Endodermal cell (in vitro differentiated cells): ENCODE results near the gene FAM78A. TPM values are rescaled to one million over a fixed set of nuclear protein-coding genes. Genes with fewer than 3 reads are reported as not detected.
A peak's percentile ranks its signal among the peaks of the same experiment; 100 is the strongest.
"Not testable (repeated sequence)": the region's sequence is repeated elsewhere in the genome, so short reads cannot be mapped to it uniquely, and the experiment has no call there.

ENCODE experiments used
- DNase-seq: peaks from one replicate; pipeline ENCODE4 v3.0.0-alpha.2; 2017
- H3K27ac ChIP-seq: 2 replicates; pipeline ENCODE4 v1.5.1; 2013; ENCODE audit warnings: mild to moderate bottlenecking, low read depth, low read length, moderate library complexity
- H3K27me3 ChIP-seq: 2 replicates; pipeline ENCODE4 v1.6.1; 2013; ENCODE audit warnings: mild to moderate bottlenecking, low read length, moderate library complexity; ENCODE audit not compliant: insufficient read depth, control insufficient read depth, poor library complexity, severe bottlenecking
- H3K36me3 ChIP-seq: 2 replicates; pipeline ENCODE4 v1.7.0; 2013; ENCODE audit warnings: mild to moderate bottlenecking, low read length, moderate library complexity; ENCODE audit not compliant: control insufficient read depth, insufficient read depth
- H3K4me1 ChIP-seq: one replicate; pipeline ENCODE4 v1.7.0; 2013; ENCODE audit warnings: low read length; ENCODE audit not compliant: control insufficient read depth, insufficient read depth
- H3K4me3 ChIP-seq: 2 replicates; pipeline ENCODE4 v1.5.1; 2013; ENCODE audit warnings: mild to moderate bottlenecking, low read length, moderate library complexity
- H3K9ac ChIP-seq: 2 replicates; pipeline ENCODE4 v1.6.1; 2013; ENCODE audit warnings: mild to moderate bottlenecking, low read length, moderate library complexity; ENCODE audit not compliant: poor library complexity, severe bottlenecking; ENCODE audit errors: extremely low read depth
- H3K9me3 ChIP-seq: 2 replicates; pipeline ENCODE4 v1.6.1; 2013; ENCODE audit warnings: mild to moderate bottlenecking, low read length, moderate library complexity; ENCODE audit not compliant: control insufficient read depth
- H3K27ac Mint-ChIP-seq: 2 replicates; pipeline ENCODE4 v1.8.0; 2020; ENCODE audit warnings: mixed read lengths
- H3K27me3 Mint-ChIP-seq: 2 replicates; pipeline ENCODE4 v1.8.0; 2021; ENCODE audit warnings: mild to moderate bottlenecking, mixed read lengths; ENCODE audit not compliant: insufficient read depth
- H3K36me3 Mint-ChIP-seq: 2 replicates; pipeline ENCODE4 v1.8.0; 2020; ENCODE audit warnings: low read depth, mixed read lengths
- H3K4me1 Mint-ChIP-seq: 2 replicates; pipeline ENCODE4 v1.8.0; 2020; ENCODE audit warnings: mixed read lengths
- H3K4me3 Mint-ChIP-seq: 2 replicates; pipeline ENCODE4 v1.8.0; 2020; ENCODE audit warnings: mild to moderate bottlenecking, moderate library complexity, mixed read lengths
- H3K9me3 Mint-ChIP-seq: 2 replicates; pipeline ENCODE4 v1.8.0; 2020; ENCODE audit warnings: mild to moderate bottlenecking, mixed read lengths
- WGBS, 2 experiments: methylation state at CpG; one replicate each; pipeline versions ENCODE4 v1.1.5 to v1.1.7; 2013; ENCODE audit warnings: missing lambda C conversion rate in 2 of 2, mixed read lengths in 1 of 2; ENCODE audit not compliant: insufficient coverage in 1 of 2, insufficient read length in 1 of 2; 5-methylcytosine and 5-hydroxymethylcytosine counted together
- total RNA-seq, 2 donors: library from RNA; stranded (reverse); fragmentation: NEBNext Ultra II Directional in 1 of 2; extraction: Animal tissue kit (Norgen Biotek cat#: 25700) in 1 of 2; gene quantifications; 2 replicates in 1 of 2; 3 replicates in 1 of 2; pipeline ENCODE4 v1.2.1, GENCODE V29; 2021
- TF ChIP-seq, protein P1 (sequence below): fragments of 200-600 bp; sonication (generic); conservative IDR thresholded peaks from 2 replicates; pipeline ENCODE4 v1.5.0; 2021; ENCODE audit warnings: antibody characterized with exemption, mild to moderate bottlenecking

Gene FAM78A
- total RNA-seq, 2 donors from 2014 or later, result 5.5 to 5.6 TPM

DNA sequence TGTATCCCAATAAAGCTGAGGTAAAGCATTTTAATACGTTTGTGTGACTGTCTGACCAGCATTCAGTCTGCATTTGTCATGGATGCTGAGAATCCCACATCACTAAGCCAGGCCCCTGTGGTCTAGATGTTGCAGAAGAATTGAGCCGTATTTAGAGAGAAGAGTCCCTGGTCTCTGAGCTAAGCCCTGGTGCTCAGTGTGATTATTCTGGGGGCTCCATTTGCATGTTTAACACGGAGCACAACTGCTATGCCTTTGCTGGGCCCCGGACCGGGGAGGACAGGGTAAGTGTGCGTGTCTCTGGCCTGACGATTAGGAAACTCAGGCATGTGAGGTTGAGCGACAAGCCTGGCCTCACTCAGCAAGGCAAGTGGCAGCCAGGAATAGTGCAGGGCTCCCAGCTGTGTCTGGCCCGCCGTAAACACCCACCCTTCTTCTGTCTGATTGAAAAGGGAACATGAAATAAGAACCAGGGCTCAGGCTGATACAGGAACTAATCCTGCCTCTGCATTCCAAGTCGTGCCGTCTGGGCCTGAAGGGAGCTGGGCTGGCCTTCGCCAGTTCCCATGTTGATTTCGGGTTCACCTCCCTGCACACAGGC lies 22.3 kb downstream of the FAM78A start:
- no peaks in the 10 kb centered on the region for H3K36me3 ChIP-seq
- no peak overlapping the region for H3K9ac ChIP-seq
- no peaks in the 10 kb centered on the region for H3K27me3 Mint-ChIP-seq
- no peak overlapping the region for H3K4me3 Mint-ChIP-seq
- no peaks in the 10 kb centered on the region for H3K36me3 Mint-ChIP-seq
- no peaks in the 10 kb centered on the region for H3K9me3 ChIP-seq
- TF ChIP-seq, protein P1, sequence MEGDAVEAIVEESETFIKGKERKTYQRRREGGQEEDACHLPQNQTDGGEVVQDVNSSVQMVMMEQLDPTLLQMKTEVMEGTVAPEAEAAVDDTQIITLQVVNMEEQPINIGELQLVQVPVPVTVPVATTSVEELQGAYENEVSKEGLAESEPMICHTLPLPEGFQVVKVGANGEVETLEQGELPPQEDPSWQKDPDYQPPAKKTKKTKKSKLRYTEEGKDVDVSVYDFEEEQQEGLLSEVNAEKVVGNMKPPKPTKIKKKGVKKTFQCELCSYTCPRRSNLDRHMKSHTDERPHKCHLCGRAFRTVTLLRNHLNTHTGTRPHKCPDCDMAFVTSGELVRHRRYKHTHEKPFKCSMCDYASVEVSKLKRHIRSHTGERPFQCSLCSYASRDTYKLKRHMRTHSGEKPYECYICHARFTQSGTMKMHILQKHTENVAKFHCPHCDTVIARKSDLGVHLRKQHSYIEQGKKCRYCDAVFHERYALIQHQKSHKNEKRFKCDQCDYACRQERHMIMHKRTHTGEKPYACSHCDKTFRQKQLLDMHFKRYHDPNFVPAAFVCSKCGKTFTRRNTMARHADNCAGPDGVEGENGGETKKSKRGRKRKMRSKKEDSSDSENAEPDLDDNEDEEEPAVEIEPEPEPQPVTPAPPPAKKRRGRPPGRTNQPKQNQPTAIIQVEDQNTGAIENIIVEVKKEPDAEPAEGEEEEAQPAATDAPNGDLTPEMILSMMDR, result no peak
- peak; percentile 46 for DNase-seq
- 76 to 83% methylated on average over 12 to 14 of the region's 14 CpGs for WGBS, 2 experiments
- H3K4me1 ChIP-seq, result no peaks in the 10 kb centered on the region
- no peaks in the 10 kb centered on the region for H3K4me1 Mint-ChIP-seq
- H3K27me3 ChIP-seq, result no peaks in the 10 kb centered on the region
- H3K9me3 Mint-ChIP-seq, result no peaks in the 10 kb centered on the region
- peak overlapping the region; percentile 66 for H3K27ac ChIP-seq
- H3K4me3 ChIP-seq, result no peak overlapping the region
- no peak overlapping the region for H3K27ac Mint-ChIP-seq

DNA sequence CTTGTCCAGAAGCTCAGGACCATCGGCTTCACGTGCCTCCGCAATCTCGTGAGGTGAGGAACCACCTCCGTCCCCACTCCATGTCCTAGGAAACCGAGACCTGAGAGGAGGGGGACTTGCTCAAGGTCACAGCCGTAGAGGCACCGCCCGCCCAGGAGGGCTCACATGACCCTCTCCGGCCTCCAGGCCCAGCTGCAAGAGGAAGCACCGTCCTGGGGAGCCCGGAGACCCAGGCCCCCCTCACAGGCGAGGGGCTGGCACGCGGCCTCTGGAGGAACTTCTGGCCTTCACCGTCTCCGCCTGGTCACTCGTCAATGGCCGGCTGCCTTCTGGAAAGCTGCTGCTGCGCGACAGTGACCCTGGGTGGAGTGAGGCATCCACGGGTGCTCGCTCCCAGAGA lies 24.2 kb downstream of the FAM78A start:
- no peaks in the 10 kb centered on the region for H3K27me3 Mint-ChIP-seq
- Histone ChIP-seq H3K4me1 (no peaks in the 10 kb centered on the region), H3K9ac (no peak overlapping the region), H3K9me3 (no peaks in the 10 kb centered on the region), H3K36me3 (no peaks in the 10 kb centered on the region), H3K27me3 (no peaks in the 10 kb centered on the region), H3K27ac (no peak overlapping the region), H3K4me3 (no peak overlapping the region)
- no peaks in the 10 kb centered on the region for H3K36me3 Mint-ChIP-seq
- no peaks in the 10 kb centered on the region for H3K4me1 Mint-ChIP-seq
- 95 to 97% methylated on average over 16 to 23 of the region's 23 CpGs for WGBS, 2 experiments
- TF ChIP-seq, protein P1, result no peak
- H3K4me3 Mint-ChIP-seq, result no peak overlapping the region
- DNase-seq, result no peak
- no peaks in the 10 kb centered on the region for H3K9me3 Mint-ChIP-seq
- no peak overlapping the region for H3K27ac Mint-ChIP-seq

DNA sequence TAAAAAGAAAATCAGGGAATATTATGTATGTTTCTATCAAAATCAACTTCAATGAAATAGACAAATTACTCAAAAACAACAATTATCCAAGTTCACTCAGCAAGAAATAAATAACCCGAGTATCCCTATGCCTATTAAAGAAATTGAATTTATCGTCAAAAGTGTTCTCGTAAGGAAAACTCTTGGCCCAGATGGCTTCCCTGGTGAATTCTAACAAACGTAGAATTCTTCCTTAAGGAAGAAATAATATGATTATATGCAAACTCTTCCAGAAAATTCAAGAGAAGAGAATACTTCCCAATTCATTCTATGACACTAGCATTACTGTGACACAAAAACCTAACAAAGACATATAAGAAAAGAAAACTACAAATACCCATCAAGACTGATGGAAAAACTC lies 29.7 kb downstream of the FAM78A start:
- no peak overlapping the region for H3K27ac ChIP-seq
- no peak for DNase-seq
- H3K4me1 ChIP-seq, result no peaks in the 10 kb centered on the region
- no peak overlapping the region for H3K4me3 ChIP-seq
- H3K27ac Mint-ChIP-seq, result no peak overlapping the region
- H3K27me3 ChIP-seq, result no peaks in the 10 kb centered on the region
- H3K27me3 Mint-ChIP-seq, result no peaks in the 10 kb centered on the region
- H3K9me3 Mint-ChIP-seq, result peaks cover 13% of the 10 kb centered on the region
- no peaks in the 10 kb centered on the region for H3K4me1 Mint-ChIP-seq
- TF ChIP-seq, protein P1, result no peak
- no peak overlapping the region for H3K9ac ChIP-seq
- peaks cover 3% of the 10 kb centered on the region for H3K36me3 Mint-ChIP-seq
- H3K36me3 ChIP-seq, result no peaks in the 10 kb centered on the region
- H3K4me3 Mint-ChIP-seq, result no peak overlapping the region
- peaks cover 5% of the 10 kb centered on the region for H3K9me3 ChIP-seq
- WGBS, 2 experiments, result 78 to 95% methylated on average over 2 to 3 of the region's 4 CpGs

DNA sequence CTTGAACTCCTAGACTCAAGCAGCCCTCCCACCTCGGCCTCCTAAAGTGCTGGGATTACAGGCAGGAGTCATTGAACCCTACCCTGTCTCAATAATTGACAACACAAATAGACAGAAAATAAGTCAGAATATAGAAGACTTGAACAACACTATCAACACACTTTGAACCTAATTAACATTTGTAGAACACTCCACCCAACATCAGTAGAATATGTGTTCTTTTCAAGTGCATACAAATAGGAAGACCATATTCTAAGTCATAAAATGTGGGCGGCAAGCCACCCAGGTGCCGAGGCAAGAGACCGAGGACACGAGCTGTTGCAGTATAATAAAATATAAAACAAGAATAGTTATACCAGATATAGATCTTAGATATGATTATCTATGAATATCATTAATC lies 32.0 kb downstream of the FAM78A start:
- not testable (repeated sequence) for DNase-seq, H3K9me3 ChIP-seq, H3K4me1 ChIP-seq, H3K27me3 Mint-ChIP-seq, H3K4me3 ChIP-seq, H3K27ac ChIP-seq, H3K27ac Mint-ChIP-seq, H3K36me3 ChIP-seq, H3K4me1 Mint-ChIP-seq, H3K4me3 Mint-ChIP-seq, H3K36me3 Mint-ChIP-seq, H3K9ac ChIP-seq, H3K27me3 ChIP-seq
- H3K9me3 Mint-ChIP-seq, result peaks cover 13% of the 10 kb centered on the region
- 96% methylated on average over 5 of the region's 5 CpGs; no CpG with 5 or more reads in 1 of the 2 experiments for WGBS, 2 experiments
